ENCODE results near the gene HDAC4.

Gene HDAC4

GRCh38 chr2:239108459-239108858 lies 292.4 kb downstream of the HDAC4 start:
- H3K27me3 ChIP-seq, result no peaks in the 10 kb centered on the region
- TF ChIP-seq, protein P1, sequence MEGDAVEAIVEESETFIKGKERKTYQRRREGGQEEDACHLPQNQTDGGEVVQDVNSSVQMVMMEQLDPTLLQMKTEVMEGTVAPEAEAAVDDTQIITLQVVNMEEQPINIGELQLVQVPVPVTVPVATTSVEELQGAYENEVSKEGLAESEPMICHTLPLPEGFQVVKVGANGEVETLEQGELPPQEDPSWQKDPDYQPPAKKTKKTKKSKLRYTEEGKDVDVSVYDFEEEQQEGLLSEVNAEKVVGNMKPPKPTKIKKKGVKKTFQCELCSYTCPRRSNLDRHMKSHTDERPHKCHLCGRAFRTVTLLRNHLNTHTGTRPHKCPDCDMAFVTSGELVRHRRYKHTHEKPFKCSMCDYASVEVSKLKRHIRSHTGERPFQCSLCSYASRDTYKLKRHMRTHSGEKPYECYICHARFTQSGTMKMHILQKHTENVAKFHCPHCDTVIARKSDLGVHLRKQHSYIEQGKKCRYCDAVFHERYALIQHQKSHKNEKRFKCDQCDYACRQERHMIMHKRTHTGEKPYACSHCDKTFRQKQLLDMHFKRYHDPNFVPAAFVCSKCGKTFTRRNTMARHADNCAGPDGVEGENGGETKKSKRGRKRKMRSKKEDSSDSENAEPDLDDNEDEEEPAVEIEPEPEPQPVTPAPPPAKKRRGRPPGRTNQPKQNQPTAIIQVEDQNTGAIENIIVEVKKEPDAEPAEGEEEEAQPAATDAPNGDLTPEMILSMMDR (IDR thresholded peaks at IDR 0.05), result no peak
- H3K36me3 ChIP-seq, result peaks cover 100% of the 10 kb centered on the region
- no peaks in the 10 kb centered on the region for H3K9me3 ChIP-seq
- no peak overlapping the region for H3K27ac ChIP-seq
- H3K4me3 ChIP-seq (ENCODE audit: low read depth in 1 of 2, low read length in 1 of 2), result no peak overlapping the region
- no peaks in the 10 kb centered on the region for H3K4me1 ChIP-seq (ENCODE audit: control insufficient read depth in 1 of 2, insufficient read depth in 1 of 2, low read depth in 1 of 2, low read length in 1 of 2)

DNA sequence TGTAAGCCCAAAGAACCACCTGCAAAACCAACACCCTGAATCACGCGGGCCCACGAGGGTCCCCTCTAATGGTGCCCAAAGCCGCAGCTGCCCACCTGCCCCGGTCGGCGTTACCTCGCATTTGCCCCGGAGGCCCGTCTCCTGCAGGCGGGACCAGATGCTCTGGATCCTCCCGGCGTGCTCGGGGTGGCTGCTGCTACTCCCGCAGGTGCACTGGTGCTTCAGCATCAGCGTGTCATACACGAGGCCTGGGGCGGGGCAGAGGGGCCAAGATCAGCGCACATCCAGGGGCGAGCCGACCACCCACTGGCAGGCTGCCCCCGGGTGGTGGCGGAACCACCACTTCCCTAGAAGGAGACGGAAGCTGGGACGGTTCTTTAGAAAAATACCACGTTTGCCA lies 292.9 kb downstream of the HDAC4 start:
- no peaks in the 10 kb centered on the region for H3K27me3 ChIP-seq
- no peaks in the 10 kb centered on the region for H3K9me3 ChIP-seq
- TF ChIP-seq, protein P1 (IDR thresholded peaks at IDR 0.05), result no peak
- H3K4me3 ChIP-seq (ENCODE audit: low read depth in 1 of 2, low read length in 1 of 2), result no peak overlapping the region
- H3K4me1 ChIP-seq (ENCODE audit: control insufficient read depth in 1 of 2, insufficient read depth in 1 of 2, low read depth in 1 of 2, low read length in 1 of 2), result no peaks in the 10 kb centered on the region
- H3K36me3 ChIP-seq, result peaks cover 100% of the 10 kb centered on the region
- no peak overlapping the region for H3K27ac ChIP-seq

DNA sequence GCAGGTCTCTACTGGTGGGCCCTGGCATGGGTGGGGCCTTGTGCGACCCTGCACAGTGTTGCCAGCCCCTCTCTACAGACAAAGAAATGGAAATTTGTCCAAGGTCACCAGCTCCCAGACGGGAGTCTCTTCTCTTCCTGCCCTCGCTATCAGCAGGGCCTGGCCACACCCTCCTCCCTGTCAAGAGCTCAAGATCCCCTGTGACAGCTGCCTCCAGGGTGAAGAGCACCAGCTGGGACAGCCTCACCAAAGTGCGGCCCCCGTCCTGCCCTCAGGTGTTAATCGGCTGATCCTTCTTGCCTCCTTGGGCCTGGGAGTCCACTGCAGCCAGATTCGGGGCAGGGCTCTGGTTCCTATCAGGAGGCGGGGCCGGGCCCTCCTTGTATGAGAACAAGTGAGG lies 293.9 kb downstream of the HDAC4 start:
- no peak overlapping the region for H3K4me3 ChIP-seq (ENCODE audit: low read depth in 1 of 2, low read length in 1 of 2)
- no peaks in the 10 kb centered on the region for H3K27me3 ChIP-seq
- H3K9me3 ChIP-seq, result no peaks in the 10 kb centered on the region
- H3K36me3 ChIP-seq, result peaks cover 100% of the 10 kb centered on the region
- TF ChIP-seq, protein P1 (IDR thresholded peaks at IDR 0.05), result no peak
- no peaks in the 10 kb centered on the region for H3K4me1 ChIP-seq (ENCODE audit: control insufficient read depth in 1 of 2, insufficient read depth in 1 of 2, low read depth in 1 of 2, low read length in 1 of 2)
- H3K27ac ChIP-seq, result no peak overlapping the region

DNA sequence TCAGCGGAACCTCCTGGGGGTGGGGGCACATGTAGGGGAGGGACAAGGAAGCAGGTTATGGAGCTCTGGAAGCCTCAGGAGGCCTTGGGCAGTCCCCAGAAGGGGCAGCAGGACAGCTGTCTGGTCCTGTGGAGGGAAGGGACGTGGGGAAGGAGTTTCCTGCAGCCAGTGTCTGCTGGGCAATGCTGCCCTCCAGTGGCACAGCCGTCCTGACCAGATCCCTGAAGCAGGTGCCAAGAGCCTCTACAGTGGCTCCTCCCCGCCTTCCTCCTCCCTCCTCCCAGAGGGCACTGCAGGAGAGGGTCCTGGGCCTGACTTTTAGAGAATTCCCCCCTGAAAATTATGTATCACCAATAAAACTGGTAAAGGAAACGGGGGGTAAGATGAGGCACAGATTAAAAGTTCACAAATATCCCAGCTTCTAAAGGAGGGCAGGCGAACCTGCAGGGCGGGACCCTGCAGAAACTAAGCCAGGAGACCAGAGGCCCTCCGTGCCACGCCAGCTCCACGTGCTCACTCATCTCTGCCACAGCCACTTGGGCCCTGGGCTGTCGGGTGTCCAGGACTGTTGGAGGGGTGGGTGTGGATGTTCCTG lies 294.4 kb downstream of the HDAC4 start:
- TF ChIP-seq, protein P1 (IDR thresholded peaks at IDR 0.05), result no peak
- Histone ChIP-seq H3K4me1 (ENCODE audit: control insufficient read depth in 1 of 2, insufficient read depth in 1 of 2, low read depth in 1 of 2, low read length in 1 of 2) (no peaks in the 10 kb centered on the region), H3K9me3 (no peaks in the 10 kb centered on the region)

GRCh38 chr2:239105234-239105633 lies 295.6 kb downstream of the HDAC4 start:
- TF ChIP-seq, protein P1 (IDR thresholded peaks at IDR 0.05), result no peak
- Histone ChIP-seq H3K4me3 (ENCODE audit: low read depth in 1 of 2, low read length in 1 of 2) (no peak overlapping the region), H3K27me3 (no peaks in the 10 kb centered on the region), H3K4me1 (ENCODE audit: control insufficient read depth in 1 of 2, insufficient read depth in 1 of 2, low read depth in 1 of 2, low read length in 1 of 2) (no peaks in the 10 kb centered on the region), H3K27ac (no peak overlapping the region), H3K36me3 (peaks cover 100% of the 10 kb centered on the region), H3K9me3 (no peaks in the 10 kb centered on the region)

More for the DNA sequence above, 294.4 kb downstream of the HDAC4 start:
- H3K27ac ChIP-seq, result no peak overlapping the region
- H3K36me3 ChIP-seq, result peaks cover 100% of the 10 kb centered on the region
- H3K27me3 ChIP-seq, result no peaks in the 10 kb centered on the region
- no peak overlapping the region for H3K4me3 ChIP-seq (ENCODE audit: low read depth in 1 of 2, low read length in 1 of 2)
